Peyer's patch (tissue), 4 donors: ENCODE measurements around the gene ROPN1B.
"Not testable (repeated sequence)": the region's sequence is repeated elsewhere in the genome, so short reads cannot be mapped to it uniquely, and the experiment has no call there.

ENCODE experiments used
- POLR2A ChIP-seq, 2 donors: fragments of 450-650 bp; IDR thresholded peaks; one replicate each; pipeline ENCODE4 v1.5.1; 2017; ENCODE audit warnings: antibody characterized with exemption in 2 of 2, mild to moderate bottlenecking in 2 of 2, moderate library complexity in 2 of 2
- TF ChIP-seq, protein P1 (sequence below), 6 experiments: fragments of 450-650 bp in 4 of 6; fragments of 200-600 bp in 2 of 6; sonication (generic) in 1 of 6; IDR thresholded peaks; one replicate each; pipeline ENCODE4 v1.5.1; 2017 to 2019; ENCODE audit warnings: antibody characterized with exemption in 6 of 6, mild to moderate bottlenecking in 3 of 6, moderate library complexity in 1 of 6

DNA sequence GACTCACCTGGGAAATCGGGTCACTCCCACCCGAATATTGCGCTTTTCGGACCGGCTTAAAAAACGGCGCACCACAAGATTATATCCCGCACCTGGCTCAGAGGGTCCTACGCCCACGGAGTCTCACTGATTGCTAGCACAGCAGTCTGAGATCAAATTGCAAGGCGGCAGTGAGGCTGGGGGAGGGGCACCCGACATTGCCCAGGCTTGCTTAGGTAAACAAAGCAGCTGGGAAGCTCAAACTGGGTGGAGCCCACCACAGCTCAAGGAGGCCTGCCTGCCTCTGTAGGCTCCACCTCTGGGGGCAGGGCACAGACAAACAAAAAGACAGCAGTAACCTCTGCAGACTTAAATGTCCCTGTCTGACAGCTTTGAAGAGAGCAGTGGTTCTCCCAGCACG is 32.1 kb upstream of the ROPN1B start:
- TF ChIP-seq, protein P1, sequence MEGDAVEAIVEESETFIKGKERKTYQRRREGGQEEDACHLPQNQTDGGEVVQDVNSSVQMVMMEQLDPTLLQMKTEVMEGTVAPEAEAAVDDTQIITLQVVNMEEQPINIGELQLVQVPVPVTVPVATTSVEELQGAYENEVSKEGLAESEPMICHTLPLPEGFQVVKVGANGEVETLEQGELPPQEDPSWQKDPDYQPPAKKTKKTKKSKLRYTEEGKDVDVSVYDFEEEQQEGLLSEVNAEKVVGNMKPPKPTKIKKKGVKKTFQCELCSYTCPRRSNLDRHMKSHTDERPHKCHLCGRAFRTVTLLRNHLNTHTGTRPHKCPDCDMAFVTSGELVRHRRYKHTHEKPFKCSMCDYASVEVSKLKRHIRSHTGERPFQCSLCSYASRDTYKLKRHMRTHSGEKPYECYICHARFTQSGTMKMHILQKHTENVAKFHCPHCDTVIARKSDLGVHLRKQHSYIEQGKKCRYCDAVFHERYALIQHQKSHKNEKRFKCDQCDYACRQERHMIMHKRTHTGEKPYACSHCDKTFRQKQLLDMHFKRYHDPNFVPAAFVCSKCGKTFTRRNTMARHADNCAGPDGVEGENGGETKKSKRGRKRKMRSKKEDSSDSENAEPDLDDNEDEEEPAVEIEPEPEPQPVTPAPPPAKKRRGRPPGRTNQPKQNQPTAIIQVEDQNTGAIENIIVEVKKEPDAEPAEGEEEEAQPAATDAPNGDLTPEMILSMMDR (IDR thresholded peaks at IDR 0.05) = not testable (repeated sequence)
- not testable (repeated sequence) for TF ChIP-seq POLR2A (IDR thresholded peaks at IDR 0.05)
